WI38 (cell line): ENCODE measurements around the gene APOBEC3G.
A peak's percentile ranks its signal among the peaks of the same experiment; 100 is the strongest.

Experiments
- H3K4me3 ChIP-seq: 2 replicates; pipeline ENCODE4 v1.5.1; 2011; ENCODE audit warnings: low read depth, mild to moderate bottlenecking, control low read depth, low read length
- CTCF ChIP-seq: IDR thresholded peaks from 2 replicates; pipeline ENCODE4 v1.5.1; 2012; ENCODE audit warnings: low read depth, mild to moderate bottlenecking, control low read depth, low read length

The APOBEC3G gene

GRCh38 chr22:39130892-39131855 lies 54.1 kb downstream of the APOBEC3G start:
- TF ChIP-seq CTCF, result no peak
- no peak overlapping the region for H3K4me3 ChIP-seq

- TF ChIP-seq CTCF, result no peak
- H3K4me3 ChIP-seq, result no peak overlapping the region
Measured at GRCh38 chr22:39132281-39132680, 55.2 kb downstream of the APOBEC3G start.

- no peak overlapping the region for H3K4me3 ChIP-seq
- no peak for TF ChIP-seq CTCF
Measured at GRCh38 chr22:39132871-39133524, 55.9 kb downstream of the APOBEC3G start.

GRCh38 chr22:39133871-39134270 lies 56.8 kb downstream of the APOBEC3G start:
- no peak for TF ChIP-seq CTCF
- H3K4me3 ChIP-seq, result no peak overlapping the region

- no peak overlapping the region for H3K4me3 ChIP-seq
- no peak for TF ChIP-seq CTCF
Measured at GRCh38 chr22:39134366-39135091, 57.5 kb downstream of the APOBEC3G start.

GRCh38 chr22:39135092-39135896 lies 58.2 kb downstream of the APOBEC3G start:
- TF ChIP-seq CTCF, result peak; percentile 62

More at GRCh38 chr22:39135092-39135896, 58.2 kb downstream of the APOBEC3G start:
- H3K4me3 ChIP-seq, result no peak overlapping the region
